NCI-H345 treated with DMSO at 0.1 percent for 48 hours (cell line): ENCODE data around the gene NAALADL2.

Experiments
- DNase-seq: peaks from one replicate; lab custom pipeline; 2025; ENCODE audit not compliant: unreplicated experiment; lab: John Stamatoyannopoulos, UW

Gene NAALADL2

DNA sequence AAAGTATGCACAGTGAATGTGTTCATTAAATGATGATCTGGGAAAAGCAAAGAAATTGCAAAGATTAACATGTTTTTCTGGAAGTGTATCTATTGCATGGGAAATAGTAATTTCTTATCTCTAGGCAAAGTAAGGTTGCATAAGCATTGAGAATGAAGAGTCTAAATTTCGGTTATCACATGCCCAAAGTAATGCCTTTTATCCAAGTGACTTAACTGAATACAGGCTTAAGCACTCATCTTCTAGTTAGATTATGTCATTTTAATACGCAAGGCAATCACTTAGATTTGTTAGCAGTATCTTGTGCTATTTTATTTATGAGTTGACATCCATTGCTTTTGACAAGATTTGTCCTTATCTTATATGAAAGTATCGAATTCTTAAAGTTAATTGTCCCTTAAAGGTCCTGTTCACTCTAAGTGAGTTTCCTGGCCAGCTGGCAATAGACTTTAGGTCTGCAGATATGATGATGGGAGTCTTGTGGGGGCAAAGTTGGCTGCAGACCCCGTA lies 100.5 kb downstream of the NAALADL2 start:
- no peak for DNase-seq

GRCh38 chr3:174960898-174961297 lies 101.8 kb downstream of the NAALADL2 start:
- no peak for DNase-seq

DNA sequence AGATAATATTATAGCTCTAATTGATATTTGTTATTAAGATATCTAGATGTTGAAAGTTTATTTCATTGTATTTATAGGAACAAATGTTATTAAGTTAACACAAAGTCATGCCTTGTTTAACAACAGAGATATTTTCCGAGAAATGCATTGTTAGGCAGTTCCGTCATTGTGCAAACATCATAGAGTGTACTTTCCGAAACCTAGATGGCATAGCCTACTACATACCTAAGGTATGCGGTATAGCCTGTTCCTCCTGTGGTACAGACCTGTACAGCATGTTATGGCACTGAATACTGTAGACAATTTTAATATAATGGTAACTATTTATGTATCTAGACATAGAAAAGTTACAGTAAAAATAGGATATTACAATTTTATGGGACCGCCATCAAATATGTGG lies 114.3 kb downstream of the NAALADL2 start:
- DNase-seq, result no peak

DNA sequence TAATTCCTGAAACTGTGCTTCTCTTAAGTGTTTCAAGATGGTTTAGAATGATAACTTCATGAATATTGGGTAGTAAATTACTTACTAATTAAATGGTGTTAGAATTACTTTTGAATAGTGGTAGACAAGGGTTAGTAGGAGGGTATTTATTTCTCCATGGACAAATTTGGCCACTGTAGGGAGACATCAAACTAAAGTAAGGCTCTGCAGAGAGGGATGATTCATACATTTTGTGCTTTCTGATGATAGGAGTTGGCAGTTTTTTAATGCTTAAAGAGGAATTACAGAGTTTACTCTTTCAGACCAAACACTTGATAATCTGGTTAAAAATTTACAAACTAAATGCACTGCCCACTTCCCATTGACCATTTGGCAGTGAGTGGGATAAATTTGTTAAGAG lies 127.6 kb downstream of the NAALADL2 start:
- no peak for DNase-seq

DNA sequence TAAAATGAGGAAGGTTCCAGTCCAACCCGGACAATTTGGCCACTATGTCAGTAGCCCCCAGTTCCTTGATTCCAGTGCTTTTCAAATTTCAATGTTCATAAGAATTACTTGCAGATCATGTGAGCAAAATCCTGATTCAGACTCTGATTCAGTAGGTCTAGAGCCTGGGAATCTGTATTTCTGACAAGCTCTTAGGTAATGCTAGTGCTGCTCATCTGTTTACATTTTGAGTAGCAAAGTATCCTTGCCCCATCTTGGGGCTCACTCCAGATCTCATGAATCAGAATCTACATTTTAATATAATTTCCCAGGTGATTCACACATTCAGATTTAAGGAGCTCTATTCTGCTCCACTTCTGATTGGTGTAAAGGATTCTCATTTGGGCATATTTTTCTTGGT lies 142.0 kb downstream of the NAALADL2 start:
- DNase-seq, result no peak

DNA sequence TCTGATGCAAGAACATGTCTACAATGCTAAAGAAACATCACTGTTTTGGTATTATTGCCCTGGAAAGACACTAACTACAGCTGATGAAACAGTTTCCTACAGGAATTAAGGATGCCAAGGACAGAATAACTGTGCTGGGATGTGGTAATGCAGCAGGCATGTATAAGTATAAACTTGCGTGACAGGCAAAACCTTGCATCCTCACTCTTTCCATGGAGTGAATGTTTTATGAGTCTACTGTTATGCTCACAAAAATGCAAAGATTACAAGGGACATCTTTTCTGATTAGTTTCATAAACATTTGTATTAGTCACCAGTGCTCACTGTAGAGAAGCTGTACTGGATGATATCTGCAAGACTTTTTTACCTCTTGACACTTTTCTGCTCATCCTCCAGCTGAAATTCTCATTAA lies 143.6 kb downstream of the NAALADL2 start:
- DNase-seq, result no peak

DNA sequence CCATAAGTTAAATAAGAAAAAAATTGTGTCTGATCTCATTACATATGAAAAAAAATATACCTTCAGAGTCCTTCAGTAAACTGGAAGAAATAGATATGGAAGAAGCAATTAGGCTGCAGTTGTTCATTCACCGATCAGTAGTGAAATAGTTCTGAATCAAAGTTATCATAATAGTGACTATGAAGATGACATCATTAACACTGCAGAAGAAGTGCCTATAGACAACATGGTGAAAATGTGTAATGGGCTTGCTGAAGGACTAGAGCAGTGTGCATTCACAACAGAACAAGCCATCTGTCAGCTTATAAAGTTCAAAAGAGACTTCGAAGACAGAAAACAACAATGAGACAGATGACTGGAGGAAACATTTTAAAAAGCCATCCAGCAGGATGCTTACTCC lies 144.5 kb downstream of the NAALADL2 start:
- DNase-seq, result no peak

- DNase-seq, result no peak
Observed at GRCh38 chr3:175005193-175005592, 146.1 kb downstream of the NAALADL2 start.

- DNase-seq, result no peak
Observed at GRCh38 chr3:175005881-175006280, 146.7 kb downstream of the NAALADL2 start.

DNA sequence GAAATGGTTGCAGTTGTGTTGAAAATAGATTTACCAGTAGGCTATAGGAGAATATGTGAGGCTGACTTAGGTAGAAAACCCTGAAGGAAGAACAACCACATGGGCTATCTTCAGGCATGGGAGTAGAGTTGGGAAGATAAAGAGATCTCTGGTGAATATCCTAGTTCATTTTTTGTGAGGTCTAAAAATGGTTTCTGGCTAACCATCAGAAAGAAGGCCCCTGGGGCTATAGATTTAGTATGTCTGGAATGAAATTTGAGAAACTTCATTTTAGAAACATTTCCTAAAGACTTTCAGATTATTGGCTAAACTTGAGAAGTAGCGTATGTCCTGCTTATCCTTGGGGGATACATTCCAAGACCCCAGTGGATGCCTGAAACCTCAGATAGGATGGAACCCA lies 148.2 kb downstream of the NAALADL2 start:
- no peak for DNase-seq

GRCh38 chr3:175009295-175009694 lies 150.2 kb downstream of the NAALADL2 start:
- no peak for DNase-seq

DNA sequence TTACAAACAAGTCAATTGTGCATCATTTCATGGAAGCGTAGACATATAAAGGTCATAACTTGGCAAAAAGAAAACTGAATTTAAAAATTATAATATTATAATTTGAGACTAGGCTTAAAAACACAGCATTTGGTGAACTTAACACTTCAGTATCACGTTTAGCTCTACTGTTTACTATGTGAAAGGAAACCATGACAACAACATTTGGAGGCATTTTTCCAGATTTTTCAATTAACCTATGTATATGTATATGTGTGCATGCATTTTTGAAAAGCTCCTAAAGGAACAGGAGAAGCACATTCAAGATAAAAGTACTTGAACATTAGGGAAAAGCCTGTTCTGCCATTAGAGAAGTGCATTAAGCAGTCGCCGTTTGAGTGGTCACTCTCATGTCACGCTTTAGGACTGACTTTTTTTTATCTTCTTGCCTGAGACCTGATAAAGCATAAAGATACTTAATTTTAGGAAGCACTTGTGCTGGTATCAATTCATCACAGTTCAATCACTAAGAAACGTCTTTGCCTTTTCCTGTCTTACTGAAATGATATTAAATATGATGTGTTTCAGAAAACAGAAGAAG lies 156.0 kb downstream of the NAALADL2 start:
- DNase-seq, result no peak

- DNase-seq, result no peak
Observed at GRCh38 chr3:175018946-175019727, 160.0 kb downstream of the NAALADL2 start.

DNA sequence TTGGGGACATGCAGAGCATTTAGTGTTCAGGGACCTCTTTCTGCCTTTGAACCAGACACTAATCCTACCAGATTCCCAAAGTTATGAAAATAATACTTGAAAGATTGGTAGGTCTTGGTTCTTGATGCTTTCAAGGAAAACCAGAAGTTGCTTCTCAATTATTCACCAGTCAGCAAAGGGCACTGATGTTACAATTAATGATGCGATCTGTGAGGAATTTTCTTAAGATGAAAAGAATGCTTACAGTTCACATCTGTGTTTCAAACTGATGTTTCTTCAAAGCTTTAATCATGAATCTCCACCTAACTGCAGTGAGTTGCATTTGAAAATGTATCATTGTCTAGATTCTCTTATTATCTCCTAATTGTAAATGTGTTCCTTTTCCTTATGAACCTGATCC lies 161.0 kb downstream of the NAALADL2 start:
- DNase-seq, result no peak

GRCh38 chr3:175029828-175030227 lies 170.7 kb downstream of the NAALADL2 start:
- no peak for DNase-seq

DNA sequence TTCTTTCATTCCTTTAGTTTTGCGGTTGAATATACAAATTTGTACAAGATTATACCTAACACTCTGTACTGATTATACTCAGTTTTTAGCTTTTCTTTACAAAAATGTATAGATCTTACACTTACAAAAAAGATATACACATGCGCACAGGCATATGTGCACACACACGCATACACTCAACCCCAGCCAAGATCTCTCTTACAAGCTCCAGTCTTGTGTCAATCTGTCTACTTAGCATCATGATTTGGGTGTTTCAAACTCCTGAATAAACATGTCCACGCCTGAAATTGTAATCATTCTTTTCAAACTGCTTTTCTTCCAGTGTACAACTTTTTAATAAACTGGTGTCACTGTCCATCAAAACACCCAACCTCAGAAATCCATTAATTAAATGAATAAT lies 180.7 kb downstream of the NAALADL2 start:
- no peak for DNase-seq

- DNase-seq, result no peak
Observed at GRCh38 chr3:175041369-175041768, 182.2 kb downstream of the NAALADL2 start.

GRCh38 chr3:175046601-175047000 lies 187.5 kb downstream of the NAALADL2 start:
- no peak for DNase-seq

GRCh38 chr3:175047786-175048185 lies 188.7 kb downstream of the NAALADL2 start:
- no peak for DNase-seq

DNA sequence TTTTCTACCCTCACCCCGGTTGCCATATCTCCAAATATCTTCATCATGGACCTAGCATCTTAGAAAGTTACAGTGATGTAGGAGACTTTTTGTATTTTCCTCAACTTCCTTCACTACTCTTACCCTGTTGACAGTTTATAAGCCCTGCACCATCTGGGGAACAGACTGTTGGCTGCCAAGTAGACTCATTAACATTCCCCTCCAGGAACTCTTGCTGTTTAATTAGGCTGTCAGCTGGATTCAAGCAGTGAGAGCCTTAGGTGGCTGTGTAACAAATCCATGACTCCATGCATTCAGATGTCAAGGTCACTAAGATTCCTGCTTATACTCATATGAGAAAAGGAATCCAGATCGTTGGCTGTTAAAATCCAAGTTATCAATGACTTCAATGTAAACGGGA lies 198.3 kb downstream of the NAALADL2 start:
- DNase-seq, result no peak

- no peak for DNase-seq
Observed at GRCh38 chr3:175059788-175060187, 200.7 kb downstream of the NAALADL2 start.

GRCh38 chr3:175065497-175065896 lies 206.4 kb downstream of the NAALADL2 start:
- no peak for DNase-seq
